ENCODE results near the gene MED25.

The MED25 gene

DNA sequence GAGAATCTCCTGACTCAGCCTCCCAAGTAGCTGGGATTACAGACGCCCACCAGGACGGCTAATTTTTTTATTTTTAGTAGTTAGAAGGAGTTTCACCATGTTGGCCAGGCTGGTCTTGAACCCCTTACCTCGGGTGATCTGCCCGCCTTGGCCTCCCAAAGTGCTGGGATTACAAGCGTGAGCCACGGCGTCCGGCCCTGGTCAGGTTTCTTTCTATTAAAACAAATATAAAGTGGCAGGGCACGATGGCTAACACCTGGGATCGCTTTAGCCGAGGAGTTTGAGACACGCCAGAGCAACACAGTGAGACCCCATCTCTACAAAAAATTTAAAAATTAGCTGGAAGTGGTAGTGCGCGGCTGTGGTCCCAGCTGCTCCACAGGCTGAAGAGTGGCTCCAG, 1.5 kb upstream of the MED25 start:
- TF ChIP-seq, protein P1, sequence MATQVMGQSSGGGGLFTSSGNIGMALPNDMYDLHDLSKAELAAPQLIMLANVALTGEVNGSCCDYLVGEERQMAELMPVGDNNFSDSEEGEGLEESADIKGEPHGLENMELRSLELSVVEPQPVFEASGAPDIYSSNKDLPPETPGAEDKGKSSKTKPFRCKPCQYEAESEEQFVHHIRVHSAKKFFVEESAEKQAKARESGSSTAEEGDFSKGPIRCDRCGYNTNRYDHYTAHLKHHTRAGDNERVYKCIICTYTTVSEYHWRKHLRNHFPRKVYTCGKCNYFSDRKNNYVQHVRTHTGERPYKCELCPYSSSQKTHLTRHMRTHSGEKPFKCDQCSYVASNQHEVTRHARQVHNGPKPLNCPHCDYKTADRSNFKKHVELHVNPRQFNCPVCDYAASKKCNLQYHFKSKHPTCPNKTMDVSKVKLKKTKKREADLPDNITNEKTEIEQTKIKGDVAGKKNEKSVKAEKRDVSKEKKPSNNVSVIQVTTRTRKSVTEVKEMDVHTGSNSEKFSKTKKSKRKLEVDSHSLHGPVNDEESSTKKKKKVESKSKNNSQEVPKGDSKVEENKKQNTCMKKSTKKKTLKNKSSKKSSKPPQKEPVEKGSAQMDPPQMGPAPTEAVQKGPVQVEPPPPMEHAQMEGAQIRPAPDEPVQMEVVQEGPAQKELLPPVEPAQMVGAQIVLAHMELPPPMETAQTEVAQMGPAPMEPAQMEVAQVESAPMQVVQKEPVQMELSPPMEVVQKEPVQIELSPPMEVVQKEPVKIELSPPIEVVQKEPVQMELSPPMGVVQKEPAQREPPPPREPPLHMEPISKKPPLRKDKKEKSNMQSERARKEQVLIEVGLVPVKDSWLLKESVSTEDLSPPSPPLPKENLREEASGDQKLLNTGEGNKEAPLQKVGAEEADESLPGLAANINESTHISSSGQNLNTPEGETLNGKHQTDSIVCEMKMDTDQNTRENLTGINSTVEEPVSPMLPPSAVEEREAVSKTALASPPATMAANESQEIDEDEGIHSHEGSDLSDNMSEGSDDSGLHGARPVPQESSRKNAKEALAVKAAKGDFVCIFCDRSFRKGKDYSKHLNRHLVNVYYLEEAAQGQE (IDR thresholded peaks at IDR 0.05; ENCODE audit: insufficient read depth in 1 of 2, low read depth in 2 of 2, low read length in 2 of 2) = no peak
- TF ChIP-seq TAF1 (IDR thresholded peaks at IDR 0.05; ENCODE audit: borderline replicate concordance, insufficient read depth, low read length) (no peak), SIN3A (IDR thresholded peaks at IDR 0.05; ENCODE audit: borderline replicate concordance, insufficient read depth, low read length) (no peak), POLR2AphosphoS5 (IDR thresholded peaks at IDR 0.05; ENCODE audit: low read depth, low read length) (no peak), FOXP2 (optimal IDR thresholded peaks at IDR 0.05; ENCODE audit: borderline replicate concordance, extremely low read depth, extremely low read length, insufficient read depth) (no peak)

DNA sequence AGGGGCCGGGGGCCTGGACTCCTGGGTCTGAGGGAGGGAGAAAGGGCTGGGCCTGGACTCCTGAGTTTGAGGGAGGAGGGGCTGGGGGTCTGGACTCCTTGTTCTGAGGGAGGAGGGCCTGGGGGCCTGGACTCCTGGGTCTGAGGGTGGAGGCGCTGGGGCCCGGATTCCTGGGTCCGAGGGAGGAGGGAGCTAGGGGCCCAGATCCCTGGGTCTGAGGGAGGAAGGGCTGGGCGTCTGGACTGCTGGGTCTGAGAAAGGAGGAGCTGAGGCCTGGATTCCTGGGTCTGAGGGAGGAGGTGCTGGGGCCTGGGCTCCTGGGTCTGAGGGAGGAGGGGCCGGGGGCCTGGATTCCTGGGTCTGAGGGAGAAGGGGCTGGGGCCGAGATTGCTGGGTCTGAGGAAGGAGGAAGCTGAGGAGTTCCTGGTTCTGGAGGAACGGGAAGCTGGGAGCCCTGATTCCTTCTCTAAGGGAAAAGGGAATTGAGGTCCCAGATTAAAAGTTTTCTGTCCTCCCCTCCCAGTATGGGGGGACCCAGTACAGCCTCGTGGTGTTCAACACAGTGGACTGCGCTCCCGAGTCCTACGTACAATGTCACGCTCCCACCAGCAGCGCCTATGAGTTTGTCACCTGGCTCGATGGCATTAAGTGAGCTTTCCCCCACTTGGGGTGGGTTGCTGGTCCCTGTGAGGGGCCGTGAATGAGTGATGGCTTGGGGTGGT, 721 bp downstream of the MED25 start:
- TF ChIP-seq SIN3A (IDR thresholded peaks at IDR 0.05; ENCODE audit: borderline replicate concordance, insufficient read depth, low read length) (no peak), POLR2AphosphoS5 (IDR thresholded peaks at IDR 0.05; ENCODE audit: low read depth, low read length) (no peak), TAF1 (IDR thresholded peaks at IDR 0.05; ENCODE audit: borderline replicate concordance, insufficient read depth, low read length) (no peak), FOXP2 (optimal IDR thresholded peaks at IDR 0.05; ENCODE audit: borderline replicate concordance, extremely low read depth, extremely low read length, insufficient read depth) (no peak)
- TF ChIP-seq, protein P1 (IDR thresholded peaks at IDR 0.05; ENCODE audit: insufficient read depth in 1 of 2, low read depth in 2 of 2, low read length in 2 of 2) = no peak

DNA sequence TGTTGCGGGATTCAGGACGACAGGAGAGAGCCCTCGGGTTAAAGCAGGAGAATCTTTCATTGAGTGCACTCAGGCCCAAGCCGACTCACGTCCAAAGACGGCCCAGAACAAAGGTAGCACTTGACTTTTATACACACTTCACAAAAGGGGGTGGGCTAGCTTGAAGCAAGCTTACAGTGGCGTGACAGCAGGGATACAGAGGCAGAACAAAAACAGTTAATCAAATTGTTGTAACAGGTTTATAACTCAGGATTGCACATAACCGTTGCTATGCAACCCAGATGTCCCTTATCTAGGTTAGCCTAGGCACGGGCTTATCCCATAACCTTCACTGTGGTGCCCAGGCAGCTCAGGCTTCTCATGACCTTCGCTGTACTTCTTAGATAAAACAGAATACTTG, 2.0 kb downstream of the MED25 start:
- TF ChIP-seq POLR2AphosphoS5 (IDR thresholded peaks at IDR 0.05; ENCODE audit: low read depth, low read length) = no peak

DNA sequence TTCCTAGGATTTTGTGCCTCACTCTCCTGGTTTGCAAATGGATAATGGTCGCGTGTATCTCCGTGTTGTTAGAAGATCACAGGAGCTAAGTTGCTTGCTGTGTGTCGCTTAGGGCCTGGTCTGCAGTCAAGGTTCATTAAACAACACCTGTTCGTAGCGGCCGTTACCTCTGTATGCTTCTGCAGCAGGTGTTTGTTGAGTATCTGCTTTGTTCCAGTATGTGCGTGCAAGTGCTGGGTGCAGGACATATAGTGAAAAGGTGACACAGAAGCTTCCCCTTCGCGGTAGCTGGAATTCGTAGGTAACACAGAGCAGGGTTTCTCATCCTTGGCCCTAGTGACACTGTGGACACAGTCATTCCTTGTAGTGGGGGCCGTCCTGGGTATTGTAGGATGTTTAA, 5.4 kb downstream of the MED25 start:
- TF ChIP-seq SIN3A (IDR thresholded peaks at IDR 0.05; ENCODE audit: borderline replicate concordance, insufficient read depth, low read length) (no peak), TAF1 (IDR thresholded peaks at IDR 0.05; ENCODE audit: borderline replicate concordance, insufficient read depth, low read length) (no peak), POLR2AphosphoS5 (IDR thresholded peaks at IDR 0.05; ENCODE audit: low read depth, low read length) (no peak), FOXP2 (optimal IDR thresholded peaks at IDR 0.05; ENCODE audit: borderline replicate concordance, extremely low read depth, extremely low read length, insufficient read depth) (no peak)
- TF ChIP-seq, protein P1 (IDR thresholded peaks at IDR 0.05; ENCODE audit: insufficient read depth in 1 of 2, low read depth in 2 of 2, low read length in 2 of 2) = no peak

- no peak for TF ChIP-seq SIN3A (IDR thresholded peaks at IDR 0.05; ENCODE audit: borderline replicate concordance, insufficient read depth, low read length)
- TF ChIP-seq TAF1 (IDR thresholded peaks at IDR 0.05; ENCODE audit: borderline replicate concordance, insufficient read depth, low read length) = no peak
- no peak for TF ChIP-seq FOXP2 (optimal IDR thresholded peaks at IDR 0.05; ENCODE audit: borderline replicate concordance, extremely low read depth, extremely low read length, insufficient read depth)
- TF ChIP-seq, protein P1 (IDR thresholded peaks at IDR 0.05; ENCODE audit: insufficient read depth in 1 of 2, low read depth in 2 of 2, low read length in 2 of 2) = no peak
These were observed 6.6 kb downstream of the MED25 start for GRCh38 chr19:49824662-49825061.

Data from PFSK-1 (cell line).